HG02610 (cell line): Measurements from ENCODE around the gene FXYD5.

Source experiments
- ATAC-seq: cut with Tn5 transposase; IDR thresholded peaks from one replicate; pipeline ENCODE4 v1.9.1; 2021; ENCODE audit warnings: mild to moderate bottlenecking, moderate library complexity; ENCODE audit not compliant: unreplicated experiment

The FXYD5 gene

DNA sequence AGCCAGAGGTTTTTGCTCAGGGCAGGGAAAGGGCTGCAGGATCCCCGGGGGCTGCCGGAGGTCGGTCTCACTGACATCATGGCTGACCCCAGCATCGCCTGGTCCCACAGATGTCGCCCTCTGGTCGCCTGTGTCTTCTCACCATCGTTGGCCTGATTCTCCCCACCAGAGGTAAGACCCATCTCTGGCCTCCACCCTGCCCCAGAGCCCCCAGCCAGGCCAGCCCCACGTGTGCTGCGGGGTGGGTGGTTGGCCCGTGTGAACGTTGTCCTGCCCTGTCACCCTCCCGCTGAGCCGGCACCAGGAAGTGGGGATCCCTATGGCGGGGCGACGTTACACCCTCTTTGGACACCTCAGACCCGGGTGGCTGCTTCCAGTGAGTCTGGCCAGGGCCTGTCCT lies 906 bp downstream of the FXYD5 start:
- ATAC-seq = no peak

DNA sequence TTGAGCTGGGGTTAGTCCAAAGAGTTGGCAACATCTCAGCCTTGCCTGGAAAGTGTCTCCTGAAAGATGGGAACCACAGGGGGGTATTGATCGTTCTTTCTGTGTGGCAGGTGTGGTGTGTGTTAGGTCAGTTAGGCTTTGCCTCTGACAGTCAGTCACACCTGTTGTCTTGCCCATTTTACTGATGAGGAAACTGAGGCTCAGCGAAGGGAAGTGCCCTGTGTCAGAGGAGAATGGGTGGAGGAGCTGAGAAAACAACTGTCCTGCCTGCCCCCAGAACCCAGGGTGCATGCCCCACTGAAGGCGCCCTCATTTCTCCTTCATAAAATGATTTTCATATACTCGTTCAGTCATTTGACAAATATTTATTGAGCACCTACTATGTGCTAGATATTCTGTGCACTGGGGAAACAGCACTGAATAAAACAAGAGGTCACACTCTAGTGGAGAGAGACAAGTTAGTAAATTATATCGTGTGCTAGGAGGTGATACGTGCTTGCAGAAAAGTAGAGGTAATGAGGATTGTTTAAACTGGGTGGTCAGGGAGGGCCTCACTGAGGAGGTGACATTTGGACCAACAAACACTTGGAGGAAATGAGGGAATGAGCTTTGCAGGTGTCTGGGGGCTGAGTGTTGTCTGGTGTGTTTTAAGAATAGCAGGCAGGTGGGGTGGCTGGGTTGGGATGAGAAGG lies 1.6 kb downstream of the FXYD5 start:
- no peak for ATAC-seq

DNA sequence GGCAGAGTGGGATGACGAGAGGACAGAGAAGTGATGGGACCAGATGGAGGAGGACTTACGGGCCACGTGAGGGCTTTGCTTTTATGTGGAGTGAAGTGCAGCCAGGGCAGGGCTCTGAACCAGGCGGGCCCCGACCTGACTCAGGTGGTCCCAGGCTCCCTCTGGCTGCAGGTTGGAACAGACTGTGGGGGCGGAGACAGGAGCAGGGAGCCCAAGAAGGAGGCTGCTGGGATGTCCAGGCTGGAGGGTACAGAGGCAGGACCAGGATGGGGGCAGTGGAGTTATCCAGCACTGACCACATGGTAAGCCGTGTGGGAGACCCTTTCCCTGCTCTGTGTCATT lies 2.1 kb downstream of the FXYD5 start:
- no peak for ATAC-seq

DNA sequence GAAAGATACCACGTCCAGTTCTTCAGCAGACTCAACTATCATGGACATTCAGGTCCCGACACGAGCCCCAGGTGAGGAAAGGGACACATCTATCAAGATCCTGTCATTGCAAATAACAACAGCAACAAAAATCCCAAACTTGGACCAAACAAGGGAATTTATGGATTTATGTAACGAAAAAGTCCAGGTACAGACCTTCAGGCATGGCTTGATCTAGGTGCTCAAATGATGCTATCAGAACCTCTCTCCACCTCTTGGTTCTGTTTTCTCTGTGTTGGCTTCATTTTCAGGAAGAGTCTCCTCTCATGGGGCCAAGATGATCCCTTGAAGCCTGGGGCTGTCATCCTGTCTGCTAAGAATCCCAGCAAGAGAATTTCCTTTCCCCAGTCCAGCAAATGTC lies 2.9 kb downstream of the FXYD5 start:
- no peak for ATAC-seq

DNA sequence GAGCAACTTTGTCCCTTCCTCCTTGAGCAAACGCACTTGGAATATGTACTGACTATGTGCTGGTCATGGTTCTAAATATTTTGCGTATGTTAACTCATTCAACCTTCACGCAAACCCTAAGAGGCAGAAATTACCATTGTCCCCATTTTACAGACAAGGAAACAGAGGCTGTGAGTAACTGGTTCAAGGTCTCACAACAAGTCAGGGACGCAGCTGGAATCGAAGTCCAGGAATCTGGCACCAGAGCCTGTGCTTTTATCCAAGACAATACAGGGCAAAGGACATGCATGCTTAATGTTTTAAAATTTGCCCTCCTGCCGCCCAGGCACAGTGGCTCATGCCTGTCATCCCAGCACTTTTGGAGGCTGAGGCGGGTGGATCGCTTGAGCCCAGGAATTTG lies 5.1 kb downstream of the FXYD5 start:
- ATAC-seq = no peak

DNA sequence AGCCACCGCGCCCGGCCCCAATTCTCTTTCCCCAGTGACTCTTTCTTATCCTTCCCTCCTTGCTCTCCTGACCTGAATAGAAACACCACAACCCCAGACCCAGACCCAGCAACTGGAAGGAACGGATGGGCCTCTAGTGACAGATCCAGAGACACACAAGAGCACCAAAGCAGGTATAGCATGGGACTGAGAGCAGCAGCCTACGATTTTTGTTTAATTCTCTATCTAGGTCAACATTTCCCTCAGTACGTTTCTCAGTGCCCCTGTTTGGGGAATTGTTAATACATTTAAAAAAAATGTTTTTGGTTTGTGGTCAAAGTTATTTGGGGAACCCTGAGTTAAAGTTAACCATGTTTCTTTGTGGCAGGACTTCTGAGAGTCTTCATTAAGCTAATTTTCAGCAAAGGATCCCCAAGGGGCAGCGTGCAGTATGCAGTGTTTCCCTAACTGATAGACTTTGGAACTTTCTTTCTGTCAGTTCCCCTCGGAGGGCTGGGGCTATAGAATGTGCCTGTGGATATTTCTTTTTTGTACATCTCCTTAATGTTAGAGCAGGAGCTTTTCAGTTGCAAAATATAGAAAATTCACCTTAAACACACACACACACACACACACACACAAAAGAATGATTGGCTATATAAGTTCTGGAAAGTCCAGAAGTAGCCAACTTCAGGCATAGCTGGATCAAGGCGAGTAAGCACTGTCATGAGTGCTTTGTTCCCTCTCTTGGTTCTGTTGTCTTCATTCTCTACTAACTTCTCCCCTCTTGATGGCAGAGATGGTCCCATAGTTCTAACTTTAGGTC lies 6.3 kb downstream of the FXYD5 start:
- ATAC-seq = no peak

DNA sequence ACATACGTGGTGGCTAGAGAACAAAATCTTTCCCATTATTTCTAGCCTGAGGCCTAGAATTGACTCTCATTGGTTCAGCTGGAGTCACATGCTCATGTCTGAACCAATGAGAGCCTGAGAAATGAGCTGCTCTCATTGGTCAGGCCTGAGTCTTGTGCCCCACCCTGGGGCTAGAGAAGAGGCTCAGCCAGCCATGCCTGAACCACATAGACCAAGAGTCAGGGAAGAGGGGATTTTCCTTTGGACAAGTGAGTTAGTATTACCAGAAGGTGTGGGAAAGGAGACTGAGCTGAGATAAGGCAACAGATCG lies 6.9 kb downstream of the FXYD5 start:
- no peak for ATAC-seq

DNA sequence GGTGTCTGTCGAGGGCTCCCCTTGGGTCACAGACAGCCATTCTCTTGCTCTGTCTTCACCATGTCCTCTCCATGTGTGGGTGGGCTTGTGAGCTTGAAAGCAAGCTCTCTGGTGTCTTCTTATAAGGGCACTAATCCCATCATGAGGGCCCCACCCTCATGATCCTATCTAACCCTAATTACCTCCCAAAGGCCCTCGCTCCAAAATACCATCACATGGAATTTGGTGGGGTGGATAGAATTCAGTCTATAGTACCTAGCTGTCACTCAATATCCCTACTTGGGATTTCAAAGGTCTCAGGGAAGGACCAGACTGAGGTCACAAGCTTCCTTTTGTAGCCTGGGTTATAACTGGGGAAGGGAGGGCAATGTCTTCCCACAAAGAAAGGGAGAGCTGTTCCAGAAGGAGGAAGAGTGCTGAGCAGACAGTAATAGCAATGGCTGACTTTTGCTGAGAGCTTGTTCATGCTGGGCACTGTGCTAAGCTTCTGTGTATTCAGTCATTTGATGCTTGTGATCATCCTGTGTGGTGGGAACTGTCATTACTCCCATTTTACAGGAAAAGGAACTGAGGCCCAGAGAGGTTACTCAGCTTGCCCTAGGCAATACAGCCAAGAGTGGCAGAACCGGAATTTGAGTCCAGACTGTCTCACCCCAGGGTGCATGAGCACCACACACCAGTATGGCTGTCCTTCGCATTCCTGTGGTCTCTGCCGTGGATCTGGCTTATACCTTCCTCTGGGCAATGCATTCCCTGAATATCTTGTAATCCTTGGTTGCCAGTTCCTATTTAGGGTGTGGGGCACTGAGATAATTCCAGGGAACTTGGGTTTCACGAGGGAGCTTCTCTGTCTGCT lies 8.2 kb downstream of the FXYD5 start:
- ATAC-seq = no peak

DNA sequence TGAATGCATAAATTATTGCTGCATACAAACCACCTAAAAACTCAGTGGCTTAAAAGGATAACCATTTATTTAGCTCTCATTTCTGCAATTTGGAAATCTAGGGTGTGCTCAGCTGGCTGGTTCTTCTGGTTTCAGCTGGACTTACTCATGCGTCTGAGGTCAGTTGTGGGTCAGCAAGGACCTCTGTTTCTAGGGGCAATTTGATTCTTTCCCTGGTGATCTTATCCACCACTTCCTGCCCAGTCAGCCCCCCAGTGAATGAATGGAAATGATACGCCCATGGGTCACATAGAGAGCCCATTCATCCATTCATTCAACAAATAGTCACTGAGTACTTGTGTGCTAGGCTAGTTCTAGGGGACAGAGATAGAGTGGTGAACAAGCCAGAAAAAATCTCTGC lies 9.9 kb downstream of the FXYD5 start:
- no peak for ATAC-seq

DNA sequence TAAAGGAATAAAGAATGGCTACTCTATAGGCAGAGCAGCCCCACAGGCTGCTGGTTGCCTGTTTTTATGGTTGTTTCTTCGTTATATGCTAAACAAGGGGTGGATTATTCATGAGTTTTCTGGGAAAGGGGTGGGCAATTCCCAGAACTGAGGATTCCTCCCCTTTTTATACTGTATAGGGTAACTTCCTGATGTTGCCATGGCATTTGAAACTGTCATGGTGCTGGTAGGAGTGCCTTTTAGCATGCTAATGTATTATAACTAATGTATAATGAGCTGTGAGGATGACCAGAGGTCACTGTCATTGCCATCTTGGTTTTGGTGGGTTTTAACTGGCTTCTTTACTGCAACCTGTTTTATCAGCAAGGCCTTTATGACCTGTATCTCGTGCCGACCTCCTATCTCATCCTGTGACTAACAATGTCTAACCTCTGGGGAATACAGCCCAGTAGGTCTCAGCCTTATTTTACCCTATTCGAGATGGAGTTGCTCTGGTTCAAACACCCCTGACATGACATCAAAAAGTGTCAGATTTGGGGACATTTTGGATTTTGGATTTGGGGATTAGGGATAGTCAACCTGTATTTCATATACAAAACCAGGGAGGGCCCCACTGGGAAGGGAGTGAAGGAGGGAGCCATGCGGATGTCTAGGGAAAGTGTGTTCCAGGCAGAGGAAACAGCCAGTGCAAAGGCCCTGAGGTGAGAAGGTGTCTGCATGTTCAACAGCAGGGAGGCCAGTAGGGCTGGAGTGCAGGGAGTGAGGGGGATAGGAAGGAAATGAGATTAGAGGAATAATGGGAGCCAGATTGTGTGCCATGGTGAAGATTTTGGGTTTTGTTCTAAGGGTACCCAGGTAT lies 10.9 kb downstream of the FXYD5 start:
- no peak for ATAC-seq

DNA sequence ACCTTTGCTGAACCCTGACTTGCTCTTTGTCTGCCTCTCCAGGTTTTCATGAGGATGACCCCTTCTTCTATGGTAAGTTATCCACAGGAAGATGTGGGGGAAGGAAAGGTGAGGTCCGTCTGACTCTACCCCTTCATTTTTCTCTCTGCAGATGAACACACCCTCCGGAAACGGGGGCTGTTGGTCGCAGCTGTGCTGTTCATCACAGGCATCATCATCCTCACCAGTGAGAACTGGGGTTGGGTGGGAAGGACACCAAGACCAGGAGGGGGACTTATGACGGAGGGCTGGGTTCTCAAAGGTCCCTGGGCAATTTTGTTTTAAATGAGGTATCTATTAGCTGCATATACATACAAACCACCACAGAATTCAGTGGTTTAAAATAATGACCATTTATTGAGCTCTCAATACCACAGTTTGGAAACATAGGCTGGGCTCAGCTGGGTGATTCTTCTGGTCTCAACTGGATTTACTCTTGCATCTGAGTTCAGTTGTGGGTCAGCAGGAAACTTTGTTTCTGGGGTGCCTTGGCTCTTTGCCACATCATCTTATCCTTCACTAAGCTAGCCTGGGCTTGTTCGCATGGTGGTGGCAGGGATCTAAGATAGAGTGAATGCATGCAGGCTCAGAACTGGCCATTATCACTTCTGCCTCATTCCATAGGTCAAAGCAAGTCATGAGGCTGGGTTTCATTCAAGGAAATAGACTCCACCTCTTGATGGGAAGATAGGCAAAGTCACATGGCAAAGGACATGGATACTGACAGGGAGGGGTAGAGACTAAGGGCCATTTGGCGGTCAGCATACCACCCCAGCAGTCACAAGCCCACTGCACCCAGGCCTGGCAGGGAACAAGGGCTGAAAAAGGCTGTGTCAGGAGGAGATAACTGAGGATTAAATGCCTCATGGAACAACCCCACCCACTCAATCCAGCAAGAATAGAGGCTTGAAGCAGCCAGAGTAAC lies 11.8 kb downstream of the FXYD5 start:
- ATAC-seq = no peak

DNA sequence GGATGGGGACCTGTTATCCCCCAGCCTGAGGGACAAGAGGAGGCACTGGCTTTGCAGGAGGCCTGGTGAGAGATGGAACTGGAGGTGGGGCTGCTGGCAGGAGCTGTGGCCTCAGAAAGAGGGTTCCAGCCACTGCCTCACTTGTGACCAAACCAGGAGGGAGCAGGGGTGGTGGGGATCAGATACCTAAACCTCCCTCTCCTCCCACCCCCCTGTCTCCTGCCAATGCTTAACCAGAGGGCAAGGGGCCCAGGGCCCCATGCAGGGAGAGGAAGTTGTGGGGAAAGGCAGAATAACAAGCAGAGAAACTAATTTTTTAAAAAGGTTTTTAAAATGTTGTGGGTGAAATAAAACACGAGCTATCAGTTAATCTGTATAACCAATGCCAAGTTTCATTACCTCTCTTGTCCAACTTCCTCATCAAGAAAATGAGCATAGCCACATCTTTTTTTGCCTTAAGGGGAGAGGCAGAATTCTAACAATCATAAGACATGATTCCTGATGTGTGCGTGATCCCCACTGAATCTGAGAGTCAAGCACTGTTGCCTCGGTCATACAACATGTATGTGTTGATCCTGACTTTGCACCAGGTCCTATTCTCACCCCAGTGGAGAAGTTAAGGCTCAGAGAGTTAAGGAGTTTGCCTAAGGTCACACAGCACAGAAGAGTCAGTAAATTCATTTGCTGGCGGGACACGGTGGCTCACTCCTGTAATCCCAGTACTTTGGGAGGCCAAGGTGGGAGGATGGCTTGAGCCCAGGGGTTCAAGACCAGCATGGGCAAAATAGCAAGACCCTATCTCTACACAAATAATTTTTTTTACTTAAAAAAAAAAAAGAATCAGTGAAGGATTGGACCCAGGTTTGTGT lies 12.9 kb downstream of the FXYD5 start:
- no peak for ATAC-seq

DNA sequence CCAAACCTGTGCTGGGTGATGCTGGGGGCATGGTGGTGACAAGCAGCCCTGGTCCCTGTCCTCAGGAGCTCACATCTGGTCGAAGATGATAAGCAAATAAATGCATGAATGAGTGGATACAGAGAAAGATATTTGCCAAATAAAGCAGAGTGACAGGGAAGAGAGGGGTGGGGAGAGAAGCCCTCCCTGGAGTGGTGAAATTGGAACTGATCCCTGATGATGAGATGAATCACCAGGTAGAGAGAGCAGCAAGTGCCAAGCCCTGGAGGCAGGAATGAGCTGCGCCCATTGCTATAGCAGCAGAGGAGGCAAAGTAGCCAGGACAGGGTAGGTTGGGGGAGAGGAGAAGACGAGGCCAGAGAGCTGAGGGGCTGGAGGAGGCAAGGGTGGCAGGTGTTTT lies 13.7 kb downstream of the FXYD5 start:
- ATAC-seq = no peak

DNA sequence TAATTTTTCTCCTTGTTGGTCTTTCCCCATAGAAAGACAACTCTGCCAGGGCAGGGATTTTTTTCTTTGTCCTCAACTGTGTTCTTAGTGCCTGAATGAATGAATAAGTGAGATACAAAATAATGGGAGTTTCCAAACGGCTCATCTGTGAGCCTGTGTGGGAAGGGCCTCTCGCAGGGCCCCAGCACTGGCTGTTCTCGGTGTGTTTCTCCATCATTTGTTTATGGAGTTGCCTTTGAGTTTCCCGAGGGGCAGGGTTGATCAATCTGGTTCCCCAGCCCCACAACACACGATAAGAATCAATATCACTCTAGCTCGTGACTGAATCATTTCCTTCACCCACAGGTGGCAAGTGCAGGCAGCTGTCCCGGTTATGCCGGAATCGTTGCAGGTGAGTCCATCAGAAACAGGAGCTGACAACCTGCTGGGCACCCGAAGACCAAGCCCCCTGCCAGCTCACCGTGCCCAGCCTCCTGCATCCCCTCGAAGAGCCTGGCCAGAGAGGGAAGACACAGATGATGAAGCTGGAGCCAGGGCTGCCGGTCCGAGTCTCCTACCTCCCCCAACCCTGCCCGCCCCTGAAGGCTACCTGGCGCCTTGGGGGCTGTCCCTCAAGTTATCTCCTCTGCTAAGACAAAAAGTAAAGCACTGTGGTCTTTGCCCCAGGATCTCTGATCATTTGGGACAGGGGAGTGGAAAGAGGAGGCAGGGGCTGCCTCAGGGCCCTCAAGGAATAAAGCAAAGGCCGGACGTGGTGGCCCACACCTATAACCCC lies 14.9 kb downstream of the FXYD5 start:
- no peak for ATAC-seq

DNA sequence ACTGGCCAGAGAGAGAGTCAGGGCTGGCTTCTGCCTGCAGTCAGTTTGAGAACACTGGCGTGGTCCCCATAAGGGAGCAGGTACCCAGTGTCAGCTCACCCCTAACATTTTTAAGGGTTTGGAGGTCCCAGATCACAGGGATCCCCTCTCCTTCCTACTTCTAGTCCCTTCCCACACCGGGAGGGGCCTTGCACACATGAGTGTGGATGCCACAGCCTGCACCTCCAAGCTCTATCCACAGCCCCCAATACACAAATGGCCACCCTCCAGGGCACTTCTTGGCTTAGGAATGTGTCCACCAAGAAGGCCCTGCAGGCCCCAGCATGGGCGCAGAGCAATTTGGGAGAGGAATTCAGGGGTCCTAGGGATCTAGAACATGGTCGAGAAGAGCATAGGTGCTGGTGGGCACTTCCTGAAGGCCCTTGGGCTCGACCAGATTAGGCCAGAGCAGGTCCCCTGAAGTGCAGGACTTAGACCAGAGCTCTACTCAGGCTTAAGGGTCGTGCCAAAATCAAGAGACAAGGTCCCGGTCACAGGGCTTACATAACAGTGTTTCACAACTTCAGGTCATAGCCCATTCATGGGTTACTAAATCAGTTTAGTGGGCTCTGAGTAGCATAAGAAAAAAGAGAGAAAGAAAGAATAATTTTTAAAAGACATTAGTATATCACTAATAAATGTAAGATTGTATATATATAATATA lies 16.0 kb downstream of the FXYD5 start:
- no peak for ATAC-seq

DNA sequence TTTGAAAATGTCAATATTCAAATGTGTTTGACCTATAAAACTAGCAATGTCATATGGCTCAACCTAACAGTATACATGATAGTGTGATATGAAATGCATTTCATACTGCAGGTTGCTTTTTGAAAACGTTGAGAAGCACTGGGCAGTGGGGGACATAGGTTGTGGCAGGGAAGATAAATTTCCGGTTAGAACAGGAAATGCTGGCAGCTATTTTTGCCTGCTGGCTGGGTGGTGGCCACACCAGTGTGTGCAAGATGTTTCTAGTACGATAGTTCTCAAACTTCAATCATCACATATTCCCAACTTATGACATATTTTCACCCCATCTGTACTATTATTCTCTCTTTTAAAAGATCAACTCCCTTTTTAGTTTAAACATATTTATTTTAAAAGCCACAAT lies 17.2 kb downstream of the FXYD5 start:
- no peak for ATAC-seq

DNA sequence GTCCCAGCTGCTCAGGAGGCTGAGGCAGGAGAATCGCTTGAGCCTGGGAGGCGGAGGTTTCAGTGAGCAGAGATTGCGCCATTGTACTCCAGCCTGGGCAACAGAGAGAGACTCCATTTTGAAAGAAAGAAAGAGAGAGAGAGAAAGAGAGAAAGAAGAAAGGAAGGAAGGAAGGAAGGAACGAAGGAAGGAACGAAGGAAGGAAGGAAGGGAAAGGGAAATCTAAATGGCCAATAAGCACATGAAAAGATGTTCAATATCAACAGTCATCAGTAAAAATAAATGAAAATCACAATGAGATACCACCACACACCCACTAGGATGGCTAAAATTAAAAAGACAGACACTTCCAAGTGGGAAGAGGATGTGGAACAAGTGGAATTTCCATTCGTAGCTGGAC lies 19.7 kb downstream of the FXYD5 start:
- no peak for ATAC-seq

DNA sequence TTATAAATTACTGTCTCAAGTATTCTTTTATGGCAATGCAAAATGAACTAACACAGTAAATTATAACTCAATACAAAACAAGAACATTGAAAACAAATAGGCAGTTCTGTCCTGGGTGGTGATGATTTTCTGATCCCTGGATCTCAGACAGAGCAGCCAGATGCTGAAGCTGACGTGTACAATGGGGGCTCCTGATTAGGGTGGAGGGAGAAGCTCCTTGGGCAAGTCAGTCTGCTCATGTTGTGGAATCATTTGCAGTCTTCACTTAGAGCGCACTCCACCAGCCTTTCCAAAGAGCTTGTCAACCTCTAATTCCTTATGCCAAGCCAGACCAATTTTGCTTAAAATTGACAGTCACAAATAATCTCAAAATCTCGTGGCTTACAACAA lies 21.6 kb downstream of the FXYD5 start:
- ATAC-seq = no peak
